Immature natural killer cell (primary cell): Measurements from ENCODE around the gene DNAJC11. TPM values are rescaled to one million over a fixed set of nuclear protein-coding genes. Genes with fewer than 3 reads are reported as not detected.
"Not testable (repeated sequence)": the region's sequence is repeated elsewhere in the genome, so short reads cannot be mapped to it uniquely, and the experiment has no call there.

Experiments
- DNase-seq, 3 donors: peaks; one replicate each; pipeline ENCODE4 v3.0.0; 2022; ENCODE audit warnings: mixed read lengths in 1 of 3
- H3K27ac Mint-ChIP-seq, 6 donors: one replicate each; pipeline ENCODE4 v1.8.0; 2020; ENCODE audit warnings: mixed read lengths in 6 of 6, mild to moderate bottlenecking in 5 of 6, inconsistent platforms in 4 of 6, moderate library complexity in 3 of 6
- H3K27me3 Mint-ChIP-seq, 3 donors: one replicate each; pipeline ENCODE4 v1.8.0; 2020 to 2021; ENCODE audit warnings: low read depth in 3 of 3, mild to moderate bottlenecking in 3 of 3, mixed read lengths in 3 of 3, moderate library complexity in 3 of 3, inconsistent platforms in 1 of 3
- H3K36me3 Mint-ChIP-seq, 3 donors: one replicate each; pipeline ENCODE4 v1.8.0; 2020; ENCODE audit warnings: mixed read lengths in 3 of 3, inconsistent platforms in 2 of 3, mild to moderate bottlenecking in 2 of 3
- H3K4me1 Mint-ChIP-seq, 2 donors: one replicate each; pipeline ENCODE4 v1.8.0; 2020; ENCODE audit warnings: inconsistent platforms in 2 of 2, mild to moderate bottlenecking in 2 of 2, mixed read lengths in 2 of 2, moderate library complexity in 1 of 2
- H3K4me3 Mint-ChIP-seq, 5 donors: one replicate each; pipeline ENCODE4 v1.8.0; 2020; ENCODE audit warnings: mild to moderate bottlenecking in 5 of 5, mixed read lengths in 5 of 5, inconsistent platforms in 3 of 5, moderate library complexity in 3 of 5
- H3K9me3 Mint-ChIP-seq, 6 donors: one replicate each; pipeline ENCODE4 v1.8.0; 2020; ENCODE audit warnings: mild to moderate bottlenecking in 6 of 6, mixed read lengths in 6 of 6, inconsistent platforms in 4 of 6, moderate library complexity in 3 of 6
- polyA plus RNA-seq, 3 donors: library from polyadenylated mRNA; unstranded; fragments of 300-500 nt; fragmentation: Illumina TruSeq; gene quantifications; one replicate each; pipeline ENCODE4 v1.2.3, GENCODE V29; 2021

The DNAJC11 gene
- polyA plus RNA-seq, 3 donors from 2014 or later, result 9.6 to 22.6 (median 13.5) TPM

DNA sequence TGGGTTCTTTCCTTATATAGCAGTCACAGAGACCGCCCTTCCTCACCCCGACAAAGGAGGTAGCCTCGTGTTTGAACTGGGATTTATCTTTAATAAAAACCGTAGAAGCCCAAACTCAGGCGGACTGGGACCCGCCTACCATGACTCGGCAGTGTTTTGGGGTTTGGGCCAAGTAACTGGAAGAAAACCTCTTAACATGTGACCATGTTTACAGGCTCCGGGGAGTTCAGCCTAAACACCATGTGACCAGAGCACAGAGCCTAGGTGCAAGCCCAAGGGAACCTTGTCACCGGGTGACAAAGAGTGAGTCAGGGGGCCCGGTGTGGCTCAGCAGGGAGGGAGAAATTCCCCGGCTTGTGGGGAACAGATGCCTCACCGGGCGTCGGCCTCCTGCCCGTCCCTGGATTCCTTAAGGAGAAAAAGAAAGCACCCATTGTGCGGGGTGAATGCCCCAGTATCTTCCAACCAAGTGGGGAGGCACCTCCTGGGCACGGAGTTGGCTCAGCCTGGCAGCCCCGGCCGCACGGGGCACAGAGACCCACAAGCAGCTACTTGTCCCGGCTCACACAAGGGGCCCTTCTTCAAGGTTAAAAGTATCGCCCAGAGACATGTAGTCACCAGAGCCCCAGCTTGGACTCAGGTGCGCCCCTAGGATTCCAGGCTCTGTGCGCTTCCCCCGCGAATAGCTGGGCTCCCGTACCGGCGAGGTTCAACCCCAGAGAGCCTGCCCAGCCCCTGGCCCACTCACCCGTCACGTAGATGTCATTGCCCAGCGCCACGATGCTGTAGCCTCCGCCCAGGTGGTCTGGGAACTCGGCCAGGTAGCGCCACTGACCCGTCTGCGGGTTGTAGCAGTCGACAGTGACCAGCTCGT, 100.3 kb downstream of the DNAJC11 start:
- H3K27ac Mint-ChIP-seq, result peak overlapping the region; percentile 89 to 95 (median 93)
- peaks cover 0 to 19% (median 3%) of the 10 kb centered on the region in 3 donors for H3K27me3 Mint-ChIP-seq

DNA sequence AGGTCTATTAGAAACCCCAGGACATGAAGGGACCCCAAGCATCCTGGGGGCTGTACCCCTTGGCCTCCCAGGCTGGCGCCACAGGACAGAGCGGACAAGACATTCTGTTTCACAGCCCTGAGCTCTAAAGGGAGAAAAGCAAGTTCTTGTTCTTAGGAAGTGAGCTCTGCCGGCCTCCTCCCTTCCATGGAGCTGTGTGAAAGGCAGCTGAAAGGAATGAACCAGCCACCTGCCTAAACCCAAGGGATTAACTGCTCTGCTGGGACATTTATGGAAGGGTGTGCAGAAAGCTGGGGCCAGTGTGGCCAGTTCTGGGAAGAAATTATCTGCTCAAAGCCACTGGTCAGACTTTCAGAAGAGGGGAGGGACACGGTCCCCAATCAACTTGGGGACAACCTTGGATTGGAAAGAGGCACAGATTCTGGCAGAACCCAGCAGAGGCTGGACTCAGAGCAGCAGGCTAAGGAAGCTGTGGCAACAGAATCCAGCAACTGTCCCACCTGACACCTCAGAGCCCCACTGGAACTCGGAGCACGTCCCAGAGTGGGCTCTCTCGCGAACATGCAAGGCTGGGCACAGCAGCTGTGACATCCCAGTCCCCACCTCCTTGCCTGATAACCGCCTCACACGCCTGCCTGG, 101.1 kb downstream of the DNAJC11 start:
- Mint-ChIP-seq H3K27me3 (peaks cover 1 to 19% (median 3%) of the 10 kb centered on the region in 3 donors), H3K9me3 (no peaks in the 10 kb centered on the region), H3K36me3 (peaks cover 0 to 11% (median 0%) of the 10 kb centered on the region in 3 donors), H3K27ac (peak overlapping the region; percentile 89 to 95 (median 93)), H3K4me1 (peaks cover 52 to 56% of the 10 kb centered on the region in 2 donors), H3K4me3 (peak overlapping the region; percentile 85 to 98 (median 96))
- DNase-seq, result no peak

More for the DNA sequence above, 100.3 kb downstream of the DNAJC11 start:
- peak; percentile 55 to 68 (median 56) for DNase-seq
- Mint-ChIP-seq H3K9me3 (no peaks in the 10 kb centered on the region), H3K36me3 (peaks cover 0 to 4% (median 0%) of the 10 kb centered on the region in 3 donors), H3K4me3 (peak overlapping the region; percentile 85 to 98 (median 96)), H3K4me1 (peaks cover 45 to 48% of the 10 kb centered on the region in 2 donors)

- not testable (repeated sequence) for DNase-seq, H3K9me3 Mint-ChIP-seq
- peaks cover 58 to 60% of the 10 kb centered on the region in 2 donors for H3K4me1 Mint-ChIP-seq
- H3K27ac Mint-ChIP-seq, result peak overlapping the region; percentile 87 to 95 (median 93)
- peaks cover 1 to 19% (median 3%) of the 10 kb centered on the region in 3 donors for H3K27me3 Mint-ChIP-seq
- peaks cover 0 to 17% (median 0%) of the 10 kb centered on the region in 3 donors for H3K36me3 Mint-ChIP-seq
- H3K4me3 Mint-ChIP-seq, result peak overlapping the region; percentile 85 to 98 (median 96)
Observed at GRCh38 chr1:6599991-6600390, 101.6 kb downstream of the DNAJC11 start.

DNA sequence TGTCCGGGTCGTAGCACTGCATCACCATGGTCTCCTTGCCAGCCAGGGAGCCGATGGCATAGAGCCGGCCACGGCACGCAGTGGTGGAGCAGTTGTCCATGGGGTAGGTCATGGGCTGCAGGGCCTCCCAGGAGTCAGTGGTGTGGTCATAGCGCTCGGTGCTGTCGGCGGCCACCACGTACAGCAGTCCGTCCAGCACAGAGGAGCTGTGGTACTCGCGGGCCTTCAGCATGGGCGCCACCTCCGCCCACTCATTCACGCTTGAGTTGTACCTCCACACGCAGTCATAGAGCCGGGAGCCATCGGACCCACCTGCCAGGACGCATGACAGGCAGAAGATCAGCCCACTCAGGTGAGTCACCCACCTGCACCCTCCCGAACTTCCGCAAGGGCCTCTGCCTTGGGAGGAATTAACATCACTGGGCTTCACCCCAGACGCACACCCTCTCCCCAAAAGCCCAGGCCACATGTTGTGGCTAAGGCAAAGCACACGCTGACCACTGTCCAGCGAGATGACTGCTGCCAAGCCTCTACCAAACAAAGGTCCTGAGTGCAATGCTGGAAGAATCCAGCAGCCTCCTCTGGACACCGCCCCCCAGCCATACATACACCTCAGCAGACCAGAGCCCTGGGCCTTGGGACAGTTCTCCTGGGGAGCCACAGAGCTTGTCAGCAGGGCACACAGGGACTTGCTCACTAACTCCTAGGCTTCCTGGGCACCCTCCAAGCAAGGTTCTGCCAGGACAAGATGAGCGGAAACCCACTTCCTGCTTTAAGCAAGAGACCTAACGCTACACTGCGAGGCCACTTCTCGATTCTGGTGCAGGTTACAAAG, 102.3 kb downstream of the DNAJC11 start:
- Mint-ChIP-seq H3K4me3 (peak overlapping the region; percentile 85 to 98 (median 96)), H3K36me3 (peaks cover 0 to 19% (median 0%) of the 10 kb centered on the region in 3 donors), H3K9me3 (no peaks in the 10 kb centered on the region), H3K27me3 (peaks cover 1 to 20% (median 3%) of the 10 kb centered on the region in 3 donors), H3K27ac (peak overlapping the region; percentile 84 to 95 (median 88)), H3K4me1 (peaks cover 60 to 61% of the 10 kb centered on the region in 2 donors)
- peak in 2 of 3 donors; percentile 40 to 45 for DNase-seq

GRCh38 chr1:6597777-6598131, 103.9 kb downstream of the DNAJC11 start:
- H3K27ac Mint-ChIP-seq, result peak overlapping the region in 1 of 6 donors; percentile 17
- H3K4me1 Mint-ChIP-seq, result peaks cover 54 to 58% of the 10 kb centered on the region in 2 donors
- peaks cover 0 to 7% (median 1%) of the 10 kb centered on the region in 3 donors for H3K27me3 Mint-ChIP-seq
- H3K9me3 Mint-ChIP-seq, result no peaks in the 10 kb centered on the region
- DNase-seq, result no peak
- H3K36me3 Mint-ChIP-seq, result peaks cover 0 to 25% (median 0%) of the 10 kb centered on the region in 3 donors
- no peak overlapping the region for H3K4me3 Mint-ChIP-seq

- Mint-ChIP-seq H3K36me3 (peaks cover 0 to 25% (median 0%) of the 10 kb centered on the region in 3 donors), H3K9me3 (no peaks in the 10 kb centered on the region), H3K27me3 (peaks cover 0 to 7% (median 1%) of the 10 kb centered on the region in 3 donors), H3K27ac (no peak overlapping the region), H3K4me3 (no peak overlapping the region), H3K4me1 (peaks cover 59 to 64% of the 10 kb centered on the region in 2 donors)
- DNase-seq, result no peak
Observed at GRCh38 chr1:6596886-6597776, 104.5 kb downstream of the DNAJC11 start.

DNA sequence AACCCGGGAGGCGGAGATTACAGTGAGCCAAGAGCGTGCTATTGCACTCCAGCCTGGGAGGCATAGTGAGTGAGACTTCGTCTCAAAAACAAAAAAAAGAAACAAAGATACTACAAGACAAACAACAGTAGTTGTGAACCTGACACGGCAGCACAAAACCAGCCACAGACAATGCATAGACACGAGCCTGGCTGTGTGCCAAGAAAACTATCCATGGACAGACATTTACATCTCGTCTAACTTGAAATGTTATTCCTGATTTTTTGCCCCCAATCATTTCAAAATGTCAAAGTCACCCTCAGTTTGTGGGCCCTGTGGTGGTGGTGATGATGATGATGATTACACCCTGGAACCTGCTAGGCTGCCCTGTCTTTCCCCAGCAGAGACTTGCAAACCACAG, 105.3 kb downstream of the DNAJC11 start:
- H3K9me3 Mint-ChIP-seq, result no peaks in the 10 kb centered on the region
- peak overlapping the region in 1 of 6 donors; percentile 41 for H3K27ac Mint-ChIP-seq
- no peak overlapping the region for H3K4me3 Mint-ChIP-seq
- peaks cover 0 to 7% (median 1%) of the 10 kb centered on the region in 3 donors for H3K27me3 Mint-ChIP-seq
- DNase-seq, result no peak
- peaks cover 0 to 25% (median 0%) of the 10 kb centered on the region in 3 donors for H3K36me3 Mint-ChIP-seq
- peaks cover 64 to 71% of the 10 kb centered on the region in 2 donors for H3K4me1 Mint-ChIP-seq

- H3K27me3 Mint-ChIP-seq, result peaks cover 0 to 1% (median 1%) of the 10 kb centered on the region in 3 donors
- H3K4me1 Mint-ChIP-seq, result peaks cover 62 to 71% of the 10 kb centered on the region in 2 donors
- no peak overlapping the region for H3K4me3 Mint-ChIP-seq
- peaks cover 0 to 25% (median 0%) of the 10 kb centered on the region in 3 donors for H3K36me3 Mint-ChIP-seq
- H3K27ac Mint-ChIP-seq, result peak overlapping the region in 1 of 6 donors; percentile 31
- H3K9me3 Mint-ChIP-seq, result no peaks in the 10 kb centered on the region
- no peak for DNase-seq
Observed at GRCh38 chr1:6594977-6595740, 106.5 kb downstream of the DNAJC11 start.

- DNase-seq, result no peak
- Mint-ChIP-seq H3K27ac (peak overlapping the region in 1 of 6 donors; percentile 30), H3K27me3 (peaks cover 1 to 3% (median 1%) of the 10 kb centered on the region in 3 donors), H3K4me1 (peaks cover 49 to 60% of the 10 kb centered on the region in 2 donors), H3K36me3 (peaks cover 0 to 25% (median 0%) of the 10 kb centered on the region in 3 donors), H3K4me3 (peak overlapping the region in 1 of 5 donors; percentile 11), H3K9me3 (no peaks in the 10 kb centered on the region)
Observed at GRCh38 chr1:6593810-6594209, 107.8 kb downstream of the DNAJC11 start.

DNA sequence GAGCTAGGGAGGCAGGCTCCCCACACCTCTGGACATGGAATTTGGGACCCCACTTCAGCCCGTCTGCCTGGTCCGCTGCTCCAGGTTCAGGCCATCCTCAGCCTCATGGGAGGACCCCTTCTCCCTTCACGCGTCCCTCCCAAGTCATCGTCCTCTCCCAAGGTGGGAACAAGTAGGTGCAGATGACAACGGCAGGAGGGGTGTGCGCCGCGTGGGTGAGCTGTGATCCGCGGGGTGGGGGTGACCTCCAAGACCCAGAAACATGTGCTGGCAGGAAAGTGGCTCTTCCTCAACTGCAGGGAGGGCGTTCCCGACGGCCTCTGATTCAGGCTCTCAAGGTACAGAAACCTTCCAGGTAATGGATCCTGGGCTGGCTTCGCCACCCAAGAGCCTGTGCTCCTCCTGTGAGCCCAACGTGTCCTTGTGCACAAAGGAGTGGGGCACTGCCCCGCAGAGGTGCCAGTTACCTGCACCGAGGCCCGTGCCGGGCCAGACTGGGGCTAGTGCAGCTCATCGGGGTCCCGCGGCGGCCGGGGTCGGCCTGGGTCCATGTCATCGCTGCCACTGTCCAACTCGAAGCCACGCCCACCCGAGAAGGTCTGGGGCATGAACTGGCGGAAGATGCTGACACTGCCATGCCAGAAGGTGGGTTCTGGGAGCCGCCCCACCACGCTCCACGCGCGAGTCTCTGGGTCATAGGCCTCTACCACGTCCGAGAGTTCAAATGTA, 108.6 kb downstream of the DNAJC11 start:
- Mint-ChIP-seq H3K9me3 (no peaks in the 10 kb centered on the region), H3K27ac (peak overlapping the region in 1 of 6 donors; percentile 48), H3K4me1 (peaks cover 46 to 59% of the 10 kb centered on the region in 2 donors), H3K4me3 (peak overlapping the region in 2 of 5 donors; percentile 33), H3K27me3 (peaks cover 1 to 3% (median 1%) of the 10 kb centered on the region in 3 donors), H3K36me3 (peaks cover 0 to 25% (median 0%) of the 10 kb centered on the region in 3 donors)
- DNase-seq, result no peak

GRCh38 chr1:6592441-6592840, 109.2 kb downstream of the DNAJC11 start:
- Mint-ChIP-seq H3K4me1 (peaks cover 43 to 59% of the 10 kb centered on the region in 2 donors), H3K36me3 (peaks cover 0 to 25% (median 0%) of the 10 kb centered on the region in 3 donors), H3K27me3 (peaks cover 1 to 3% (median 3%) of the 10 kb centered on the region in 3 donors)

More at GRCh38 chr1:6592441-6592840, 109.2 kb downstream of the DNAJC11 start:
- H3K4me3 Mint-ChIP-seq, result peak overlapping the region in 4 of 5 donors; percentile 21 to 53 (median 33)
- peak overlapping the region in 4 of 6 donors; percentile 19 to 80 (median 48) for H3K27ac Mint-ChIP-seq
- H3K9me3 Mint-ChIP-seq, result no peaks in the 10 kb centered on the region
- peak in 1 of 3 donors; percentile 39 for DNase-seq
